ENCODE measurements around the gene KNOP1.
A peak's percentile ranks its signal among the peaks of the same experiment; 100 is the strongest.
"Not testable (repeated sequence)": the region's sequence is repeated elsewhere in the genome, so short reads cannot be mapped to it uniquely, and the experiment has no call there.

Gene KNOP1

GRCh38 chr16:19737306-19738038 lies 19.4 kb upstream of the KNOP1 start:
- no peak for DNase-seq

GRCh38 chr16:19735074-19735867 lies 17.2 kb upstream of the KNOP1 start:
- DNase-seq = no peak

- no peak for DNase-seq
Observed at GRCh38 chr16:19733551-19733950, 15.5 kb upstream of the KNOP1 start.

- DNase-seq = no peak
Observed at GRCh38 chr16:19728636-19728965, 10.6 kb upstream of the KNOP1 start.

GRCh38 chr16:19722981-19723380 lies 5.0 kb upstream of the KNOP1 start:
- DNase-seq = no peak

GRCh38 chr16:19722269-19722952 lies 4.4 kb upstream of the KNOP1 start:
- no peak for DNase-seq

- DNase-seq = peak; percentile 1
Observed at GRCh38 chr16:19718624-19718965, 568 bp upstream of the KNOP1 start.

- DNase-seq = no peak
Observed at GRCh38 chr16:19717314-19717713, 713 bp downstream of the KNOP1 start.

GRCh38 chr16:19716728-19717127 lies 1.3 kb downstream of the KNOP1 start:
- DNase-seq = not testable (repeated sequence)

GRCh38 chr16:19716183-19716582 lies 1.8 kb downstream of the KNOP1 start:
- no peak for DNase-seq

- DNase-seq = no peak
Observed at GRCh38 chr16:19715566-19715965, 2.5 kb downstream of the KNOP1 start.

- no peak for DNase-seq
Observed at GRCh38 chr16:19713697-19714096, 4.3 kb downstream of the KNOP1 start.

GRCh38 chr16:19712418-19713058 lies 5.5 kb downstream of the KNOP1 start:
- DNase-seq = no peak

GRCh38 chr16:19711643-19712042 lies 6.4 kb downstream of the KNOP1 start:
- DNase-seq = no peak

GRCh38 chr16:19710991-19711545 lies 7.0 kb downstream of the KNOP1 start:
- no peak for DNase-seq

GRCh38 chr16:19710191-19710908 lies 7.7 kb downstream of the KNOP1 start:
- DNase-seq = no peak

- no peak for DNase-seq
Observed at GRCh38 chr16:19709381-19710136, 8.5 kb downstream of the KNOP1 start.

GRCh38 chr16:19708296-19709205 lies 9.5 kb downstream of the KNOP1 start:
- no peak for DNase-seq

GRCh38 chr16:19707569-19708295 lies 10.3 kb downstream of the KNOP1 start:
- no peak for DNase-seq

- no peak for DNase-seq
Observed at GRCh38 chr16:19706846-19707245, 11.2 kb downstream of the KNOP1 start.

Measured in effector CD8-positive, alpha-beta T cell (primary cell).